ENCODE results near the gene TGFBI. TPM values are rescaled to one million over a fixed set of nuclear protein-coding genes. Genes with fewer than 3 reads are reported as not detected.
A peak's percentile ranks its signal among the peaks of the same experiment; 100 is the strongest.

Gene TGFBI
- total RNA-seq, 1 donor from 2014 or later, result 620 TPM

DNA sequence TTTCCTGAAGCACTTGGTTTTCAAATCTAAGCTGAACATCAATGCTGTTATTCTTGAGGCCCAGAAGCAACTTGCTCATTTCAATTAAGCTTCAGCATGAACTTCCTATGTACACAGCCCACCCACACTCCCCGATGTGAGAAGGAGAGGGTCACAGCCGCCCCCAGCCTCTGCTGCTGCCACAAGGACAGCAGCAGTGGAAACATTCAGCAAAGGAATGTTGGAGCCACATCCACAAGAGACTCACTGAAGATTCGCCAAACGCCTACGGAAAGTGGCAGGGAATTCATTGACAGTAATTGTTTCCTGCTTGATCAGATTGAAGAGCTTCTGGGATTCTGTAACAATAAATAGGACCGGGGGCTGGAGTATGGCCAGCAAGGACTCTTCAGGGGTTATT lies 2.9 kb downstream of the TGFBI start:
- H3K4me1 Mint-ChIP-seq (ENCODE audit: low read depth), result peaks cover 79% of the 10 kb centered on the region
- DNase-seq (ENCODE audit: low spot score), result no peak
- peak overlapping the region; percentile 57 for H3K27ac Mint-ChIP-seq (ENCODE audit: unreplicated experiment)

DNA sequence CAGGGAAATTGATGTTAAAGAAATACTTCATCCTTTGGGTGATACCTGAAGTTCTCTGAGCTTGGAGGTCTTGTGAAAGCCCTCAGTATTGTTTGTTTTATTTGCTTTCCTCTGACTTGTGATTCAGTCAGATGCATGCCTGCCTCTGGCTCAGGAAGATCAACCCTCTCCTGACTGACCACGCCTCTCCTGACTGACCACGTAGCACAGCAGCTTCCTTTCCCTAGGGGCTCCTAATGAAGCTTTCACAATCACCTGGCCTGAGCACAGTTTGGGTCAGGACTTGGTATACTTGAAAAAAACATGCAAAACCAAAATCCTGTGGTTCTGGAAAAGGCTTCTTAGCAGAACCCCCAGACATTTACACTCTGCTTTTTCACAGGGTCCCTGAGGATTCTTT lies 3.8 kb downstream of the TGFBI start:
- Mint-ChIP-seq H3K4me1 (ENCODE audit: low read depth) (peaks cover 79% of the 10 kb centered on the region), H3K27me3 (ENCODE audit: low read depth) (no peaks in the 10 kb centered on the region), H3K4me3 (ENCODE audit: unreplicated experiment) (no peak overlapping the region)

More for the DNA sequence above, 2.9 kb downstream of the TGFBI start:
- Mint-ChIP-seq H3K4me3 (ENCODE audit: unreplicated experiment) (peak overlapping the region; percentile 74), H3K9me3 (ENCODE audit: low read depth) (no peaks in the 10 kb centered on the region), H3K27me3 (ENCODE audit: low read depth) (no peaks in the 10 kb centered on the region), H3K36me3 (ENCODE audit: low read depth) (peaks cover 20% of the 10 kb centered on the region)
- TF ChIP-seq, protein P1, sequence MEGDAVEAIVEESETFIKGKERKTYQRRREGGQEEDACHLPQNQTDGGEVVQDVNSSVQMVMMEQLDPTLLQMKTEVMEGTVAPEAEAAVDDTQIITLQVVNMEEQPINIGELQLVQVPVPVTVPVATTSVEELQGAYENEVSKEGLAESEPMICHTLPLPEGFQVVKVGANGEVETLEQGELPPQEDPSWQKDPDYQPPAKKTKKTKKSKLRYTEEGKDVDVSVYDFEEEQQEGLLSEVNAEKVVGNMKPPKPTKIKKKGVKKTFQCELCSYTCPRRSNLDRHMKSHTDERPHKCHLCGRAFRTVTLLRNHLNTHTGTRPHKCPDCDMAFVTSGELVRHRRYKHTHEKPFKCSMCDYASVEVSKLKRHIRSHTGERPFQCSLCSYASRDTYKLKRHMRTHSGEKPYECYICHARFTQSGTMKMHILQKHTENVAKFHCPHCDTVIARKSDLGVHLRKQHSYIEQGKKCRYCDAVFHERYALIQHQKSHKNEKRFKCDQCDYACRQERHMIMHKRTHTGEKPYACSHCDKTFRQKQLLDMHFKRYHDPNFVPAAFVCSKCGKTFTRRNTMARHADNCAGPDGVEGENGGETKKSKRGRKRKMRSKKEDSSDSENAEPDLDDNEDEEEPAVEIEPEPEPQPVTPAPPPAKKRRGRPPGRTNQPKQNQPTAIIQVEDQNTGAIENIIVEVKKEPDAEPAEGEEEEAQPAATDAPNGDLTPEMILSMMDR (IDR thresholded peaks at IDR 0.05), result no peak

DNA sequence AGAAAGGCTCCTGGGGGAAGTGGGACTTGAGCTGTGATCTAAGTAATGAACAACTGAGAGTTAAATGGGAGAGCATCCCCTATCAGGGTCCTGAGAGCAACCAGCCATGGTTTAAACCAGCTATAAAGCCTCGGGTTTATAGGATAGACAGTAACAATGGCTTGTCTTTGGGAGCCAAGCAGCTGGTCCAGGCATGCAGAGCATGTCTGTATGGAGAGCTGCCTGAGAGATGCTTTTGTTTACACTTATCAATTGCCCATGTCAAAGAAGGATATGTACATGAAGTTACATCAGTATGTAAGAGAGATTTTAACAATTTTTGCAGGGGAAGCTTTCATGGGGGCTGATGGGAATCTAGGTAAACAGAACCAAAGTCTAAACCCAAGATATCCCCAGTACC lies 4.4 kb downstream of the TGFBI start:
- peaks cover 78% of the 10 kb centered on the region for H3K4me1 Mint-ChIP-seq (ENCODE audit: low read depth)
- peaks cover 5% of the 10 kb centered on the region for H3K9me3 Mint-ChIP-seq (ENCODE audit: low read depth)
- H3K27me3 Mint-ChIP-seq (ENCODE audit: low read depth), result no peaks in the 10 kb centered on the region
- no peak overlapping the region for H3K27ac Mint-ChIP-seq (ENCODE audit: unreplicated experiment)
- DNase-seq (ENCODE audit: low spot score), result no peak
- TF ChIP-seq, protein P1 (IDR thresholded peaks at IDR 0.05), result no peak
- peaks cover 29% of the 10 kb centered on the region for H3K36me3 Mint-ChIP-seq (ENCODE audit: low read depth)
- no peak overlapping the region for H3K4me3 Mint-ChIP-seq (ENCODE audit: unreplicated experiment)

More for the DNA sequence above, 3.8 kb downstream of the TGFBI start:
- H3K36me3 Mint-ChIP-seq (ENCODE audit: low read depth), result peaks cover 23% of the 10 kb centered on the region
- TF ChIP-seq, protein P1 (IDR thresholded peaks at IDR 0.05), result no peak
- no peak for DNase-seq (ENCODE audit: low spot score)
- H3K27ac Mint-ChIP-seq (ENCODE audit: unreplicated experiment), result no peak overlapping the region
- peaks cover 2% of the 10 kb centered on the region for H3K9me3 Mint-ChIP-seq (ENCODE audit: low read depth)

DNA sequence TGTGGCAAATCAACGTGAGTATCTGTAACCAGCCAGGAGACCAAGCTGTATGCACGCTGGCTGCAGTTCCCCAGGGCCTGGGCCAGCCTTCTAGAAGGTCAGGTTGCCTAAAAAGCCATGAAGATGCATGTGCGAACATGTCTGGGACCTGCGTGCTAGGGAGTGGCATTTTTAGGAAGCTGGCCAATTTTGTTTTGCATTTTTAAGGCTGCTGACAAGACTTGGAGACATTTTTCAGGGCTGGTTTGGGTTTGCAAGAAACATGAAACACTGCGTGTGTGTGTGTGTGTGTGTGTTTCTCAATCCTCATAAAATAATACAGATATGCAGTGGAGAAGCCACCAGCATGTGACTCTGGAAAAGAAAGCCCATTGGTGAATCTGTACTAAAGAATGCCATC lies 5.1 kb downstream of the TGFBI start:
- peaks cover 29% of the 10 kb centered on the region for H3K36me3 Mint-ChIP-seq (ENCODE audit: low read depth)
- TF ChIP-seq, protein P1 (IDR thresholded peaks at IDR 0.05), result no peak
- H3K4me1 Mint-ChIP-seq (ENCODE audit: low read depth), result peaks cover 75% of the 10 kb centered on the region
- DNase-seq (ENCODE audit: low spot score), result no peak
- H3K4me3 Mint-ChIP-seq (ENCODE audit: unreplicated experiment), result no peak overlapping the region
- H3K27me3 Mint-ChIP-seq (ENCODE audit: low read depth), result no peaks in the 10 kb centered on the region
- no peak overlapping the region for H3K27ac Mint-ChIP-seq (ENCODE audit: unreplicated experiment)
- H3K9me3 Mint-ChIP-seq (ENCODE audit: low read depth), result peaks cover 5% of the 10 kb centered on the region

DNA sequence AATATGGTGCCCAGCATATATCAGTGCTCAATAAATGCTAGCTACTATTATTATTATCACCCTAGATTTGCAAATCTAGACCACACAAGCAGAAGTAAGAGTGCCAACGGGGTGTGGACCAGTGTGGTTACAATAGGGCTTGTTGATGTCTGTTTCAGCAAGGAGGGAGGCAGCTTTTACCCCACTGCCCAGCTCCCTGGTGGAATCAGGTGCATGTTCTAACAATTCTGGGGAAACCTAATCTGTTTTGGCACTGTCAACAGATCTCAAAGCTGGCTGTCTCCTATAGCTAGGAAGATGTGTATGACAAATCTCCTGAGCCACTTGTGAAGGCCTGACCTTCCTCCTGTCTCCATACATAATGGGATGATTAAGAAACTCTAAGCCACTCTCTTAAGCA lies 5.7 kb downstream of the TGFBI start:
- peaks cover 70% of the 10 kb centered on the region for H3K4me1 Mint-ChIP-seq (ENCODE audit: low read depth)
- peaks cover 29% of the 10 kb centered on the region for H3K36me3 Mint-ChIP-seq (ENCODE audit: low read depth)
- H3K9me3 Mint-ChIP-seq (ENCODE audit: low read depth), result peaks cover 5% of the 10 kb centered on the region
- H3K4me3 Mint-ChIP-seq (ENCODE audit: unreplicated experiment), result no peak overlapping the region
- no peak overlapping the region for H3K27ac Mint-ChIP-seq (ENCODE audit: unreplicated experiment)
- DNase-seq (ENCODE audit: low spot score), result no peak
- TF ChIP-seq, protein P1 (IDR thresholded peaks at IDR 0.05), result no peak
- H3K27me3 Mint-ChIP-seq (ENCODE audit: low read depth), result no peaks in the 10 kb centered on the region

Data from chondrocyte (in vitro differentiated cells).